Fibroblast of peridontal ligament (primary cell): ENCODE measurements around the gene OR5L1.

Experiments
- DNase-seq: peaks from one replicate; pipeline ENCODE4 v3.0.0-alpha.2; 2010; ENCODE audit errors: extremely low read depth

The OR5L1 gene

GRCh38 chr11:55811067-55811466 lies at the start of gene OR5L1:
Gene OR5L1 (plus strand): TSS chr11:55811367. CDS start chr11:55811467, 100 bp downstream.
- no peak for DNase-seq

GRCh38 chr11:55773138-55773537 lies 38.0 kb upstream of the OR5L1 start, which contains the start of gene OR5D13:
Gene OR5D13 (plus strand): TSS chr11:55773438. CDS start chr11:55773438, 0 bp downstream.
- DNase-seq, result no peak

- DNase-seq, result no peak
These were observed 19.6 kb upstream of the OR5L1 start for GRCh38 chr11:55791606-55792005.

- DNase-seq, result no peak
These were observed 17.8 kb upstream of the OR5L1 start for GRCh38 chr11:55793321-55793720.

- no peak for DNase-seq
These were observed 15.9 kb upstream of the OR5L1 start, which contains the start of gene OR5D14 for GRCh38 chr11:55795256-55795655. Gene OR5D14 (plus strand): TSS chr11:55795556. CDS start chr11:55795556, 0 bp downstream.

GRCh38 chr11:55806248-55806647 lies 4.9 kb upstream of the OR5L1 start:
- no peak for DNase-seq

- DNase-seq, result no peak
These were observed 8.2 kb downstream of the OR5L1 start, which contains the start of gene OR5D18 for GRCh38 chr11:55819330-55819729. Gene OR5D18 (plus strand): TSS chr11:55819630. CDS start chr11:55819630, 0 bp downstream.

- DNase-seq, result no peak
These were observed 15.8 kb downstream of the OR5L1 start, which contains the start of gene OR5L2 for GRCh38 chr11:55826919-55827318. Gene OR5L2 (plus strand): TSS chr11:55827219. CDS start chr11:55827219, 0 bp downstream.

- DNase-seq, result no peak
These were observed 27.3 kb downstream of the OR5L1 start, which contains the start of gene OR5D16 for GRCh38 chr11:55838452-55838851. Gene OR5D16 (plus strand): TSS chr11:55838752. CDS start chr11:55838752, 0 bp downstream.

GRCh38 chr11:55847453-55847852 lies 36.3 kb downstream of the OR5L1 start:
- no peak for DNase-seq

GRCh38 chr11:55849037-55849436 lies 37.9 kb downstream of the OR5L1 start:
- no peak for DNase-seq

- no peak for DNase-seq
These were observed 41.0 kb downstream of the OR5L1 start for GRCh38 chr11:55852141-55852540.

GRCh38 chr11:55854704-55855103 lies 43.5 kb downstream of the OR5L1 start:
- DNase-seq, result no peak
